CD4-positive, alpha-beta T cell (primary cell): ENCODE data around the gene BEND2. TPM values are rescaled to one million over a fixed set of nuclear protein-coding genes. Genes with fewer than 3 reads are reported as not detected.

ENCODE experiments used
- ATAC-seq: fragments of 200-7000 bp; cut with Tn5 transposase; one replicate; pipeline ENCODE4 v1.10.0; 2022; ENCODE audit warnings: mild to moderate bottlenecking; ENCODE audit not compliant: poor library complexity
- CTCF ChIA-PET: fragments of 350-600 bp; sonication (Branson Sonifier 250); formaldehyde crosslinking; loops from one replicate; lab custom pipeline; 2021; ENCODE audit warnings: antibody characterized with exemption, inconsistent platforms; lab: Charles Lee
- POLR2A ChIA-PET: fragments of 350-600 bp; sonication (Branson Sonifier 250); formaldehyde crosslinking; loops from one replicate; lab custom pipeline; 2021; ENCODE audit warnings: antibody characterized with exemption, inconsistent platforms; lab: Charles Lee
- DNase-seq, 14 experiments: peaks; one replicate each; pipeline ENCODE4 v3.0.0-alpha.2; 2013 to 2020; ENCODE audit warnings: mixed read lengths in 2 of 14
- H3K27ac ChIP-seq, 2 donors: one replicate each; pipeline versions ENCODE4 v1.5.1 to v1.7.0; 2013; ENCODE audit warnings: low read length in 2 of 2, low read depth in 1 of 2, mild to moderate bottlenecking in 1 of 2
- H3K27me3 ChIP-seq, 2 experiments: 1 replicate in 1 of 2; 2 replicates in 1 of 2; pipeline versions ENCODE4 v1.6.1 to v1.7.0; 2013; ENCODE audit warnings: low read length in 2 of 2, control low read depth in 1 of 2, mild to moderate bottlenecking in 1 of 2, moderate library complexity in 1 of 2; ENCODE audit not compliant: insufficient read depth in 2 of 2, control insufficient read depth in 1 of 2
- H3K36me3 ChIP-seq: one replicate; pipeline ENCODE4 v1.6.1; 2013; ENCODE audit warnings: low read length, control low read depth; ENCODE audit not compliant: insufficient read depth
- H3K4me1 ChIP-seq: one replicate; pipeline ENCODE4 v1.6.1; 2013; ENCODE audit warnings: low read length, control low read depth; ENCODE audit not compliant: insufficient read depth
- H3K4me3 ChIP-seq: one replicate; pipeline ENCODE4 v1.5.1; 2013; ENCODE audit warnings: mild to moderate bottlenecking, low read length, moderate library complexity
- H3K9me3 ChIP-seq, 2 experiments: 1 replicate in 1 of 2; 2 replicates in 1 of 2; pipeline versions ENCODE4 v1.6.1 to v1.7.0; 2013; ENCODE audit warnings: low read length in 2 of 2, mild to moderate bottlenecking in 2 of 2, control low read depth in 1 of 2, moderate library complexity in 1 of 2; ENCODE audit not compliant: control insufficient read depth in 1 of 2, insufficient read depth in 1 of 2
- H3K27ac Mint-ChIP-seq: one replicate; pipeline ENCODE4 v1.8.0; 2020; ENCODE audit warnings: mixed read lengths
- H3K27me3 Mint-ChIP-seq: one replicate; pipeline ENCODE4 v1.8.0; 2021; ENCODE audit warnings: mixed read lengths
- H3K36me3 Mint-ChIP-seq: one replicate; pipeline ENCODE4 v1.8.0; 2021; ENCODE audit warnings: low read depth, mixed read lengths
- H3K4me1 Mint-ChIP-seq: one replicate; pipeline ENCODE4 v1.8.0; 2021; ENCODE audit warnings: low read depth, mixed read lengths
- H3K4me3 Mint-ChIP-seq: one replicate; pipeline ENCODE4 v1.8.0; 2020; ENCODE audit warnings: mild to moderate bottlenecking, mixed read lengths
- H3K9me3 Mint-ChIP-seq: one replicate; pipeline ENCODE4 v1.8.0; 2020; ENCODE audit warnings: mixed read lengths
- CTCF ChIP-seq: fragments of 200-600 bp; IDR thresholded peaks from one replicate; pipeline ENCODE4 v1.8.0; 2022; ENCODE audit warnings: antibody characterized with exemption, mild to moderate bottlenecking
- intact Hi-C, 2 experiments: fragments of 100-400 bp; cut with DNase I in 1 of 2; cut with micrococcal nuclease in 1 of 2; formaldehyde crosslinking; loops; one replicate each; pipeline versions ENCODE4 v1.15.1 to v1.9.0; 2023 to 2025; cut with DNase I, micrococcal nuclease
- total RNA-seq, 174 experiments: library from RNA in 2 of 174; stranded (reverse) in 2 of 174; gene quantifications; one replicate each; pipeline ENCODE4 v1.2.3 and lab custom pipeline; 2021 to 2026

Gene BEND2
- total RNA-seq, 2 experiments from 2014 or later: not detected

GRCh38 chrX:18119856-18120255 lies 100.8 kb downstream of the BEND2 start:
- H3K9me3 Mint-ChIP-seq: no peaks in the 10 kb centered on the region
- H3K9me3 ChIP-seq: no peaks in the 10 kb centered on the region
- H3K27me3 Mint-ChIP-seq: peaks cover 5% of the 10 kb centered on the region
- no peaks in the 10 kb centered on the region for H3K27me3 ChIP-seq
- intact Hi-C loops: loop anchor here in 1 of 2 experiments (5.0 kb wide), 1 partner anchor 178 kb away; no protein-coding TSS in a partner anchor
- ChIA-PET CTCF (interaction anchor here (1.0 kb wide), 1 partner anchor 174 kb away, joined by 3 read pairs; no protein-coding TSS in a partner anchor), POLR2A (no interaction called here)
- no peaks in the 10 kb centered on the region for H3K4me1 ChIP-seq
- H3K4me3 Mint-ChIP-seq: no peak overlapping the region
- peak; percentile 46 for ATAC-seq
- no peak for TF ChIP-seq CTCF
- H3K36me3 ChIP-seq: no peaks in the 10 kb centered on the region
- no peak overlapping the region for H3K27ac Mint-ChIP-seq
- H3K4me3 ChIP-seq: no peak overlapping the region
- peak in 8 of 14 experiments; percentile 1 to 31 (median 8) for DNase-seq
- no peak overlapping the region for H3K27ac ChIP-seq
- H3K4me1 Mint-ChIP-seq: no peaks in the 10 kb centered on the region
- no peaks in the 10 kb centered on the region for H3K36me3 Mint-ChIP-seq

Other genes starting within 250 kb of the BEND2 start
- under 1 TPM; 0.30 to 0.73 TPM for gene SCML2, start 133.8 kb upstream of the BEND2 start, total RNA-seq
- 1 to 10 TPM; 2.2 to 2.4 TPM for gene CDKL5, start 204.7 kb upstream of the BEND2 start, total RNA-seq